VCaP (cell line): Measurements from ENCODE around the gene B3GNT8.
"Not testable (repeated sequence)": the region's sequence is repeated elsewhere in the genome, so short reads cannot be mapped to it uniquely, and the experiment has no call there.

ENCODE experiments used
- H3K27ac ChIP-seq: fragments of 450-650 bp; 2 replicates; pipeline ENCODE4 v1.5.1; 2017
- CTCF ChIP-seq: fragments of 450-650 bp; conservative IDR thresholded peaks from 2 replicates; pipeline ENCODE4 v1.5.1; 2017; ENCODE audit warnings: mild to moderate bottlenecking, moderate library complexity

Gene B3GNT8

GRCh38 chr19:41442473-41443355, 15.5 kb upstream of the B3GNT8 start, which contains the start of gene ERICH4:
ERICH4 (plus strand) TSS chr19:41443156; CDS start chr19:41443170, 14 bp downstream.
- H3K27ac ChIP-seq = no peak within 1 kb of the TSS
- TF ChIP-seq CTCF = no peak

- TF ChIP-seq CTCF = no peak
- H3K27ac ChIP-seq = no peak overlapping the region
These were observed 14.3 kb upstream of the B3GNT8 start for GRCh38 chr19:41441321-41441945.

GRCh38 chr19:41439441-41440222, 12.5 kb upstream of the B3GNT8 start, which contains the start of gene DMAC2:
DMAC2 (minus strand) TSS chr19:41439912; CDS start chr19:41439899, 13 bp downstream.
- TF ChIP-seq CTCF = peak; percentile 84
- H3K27ac ChIP-seq = peak within 1 kb of the TSS; percentile 89

DNA sequence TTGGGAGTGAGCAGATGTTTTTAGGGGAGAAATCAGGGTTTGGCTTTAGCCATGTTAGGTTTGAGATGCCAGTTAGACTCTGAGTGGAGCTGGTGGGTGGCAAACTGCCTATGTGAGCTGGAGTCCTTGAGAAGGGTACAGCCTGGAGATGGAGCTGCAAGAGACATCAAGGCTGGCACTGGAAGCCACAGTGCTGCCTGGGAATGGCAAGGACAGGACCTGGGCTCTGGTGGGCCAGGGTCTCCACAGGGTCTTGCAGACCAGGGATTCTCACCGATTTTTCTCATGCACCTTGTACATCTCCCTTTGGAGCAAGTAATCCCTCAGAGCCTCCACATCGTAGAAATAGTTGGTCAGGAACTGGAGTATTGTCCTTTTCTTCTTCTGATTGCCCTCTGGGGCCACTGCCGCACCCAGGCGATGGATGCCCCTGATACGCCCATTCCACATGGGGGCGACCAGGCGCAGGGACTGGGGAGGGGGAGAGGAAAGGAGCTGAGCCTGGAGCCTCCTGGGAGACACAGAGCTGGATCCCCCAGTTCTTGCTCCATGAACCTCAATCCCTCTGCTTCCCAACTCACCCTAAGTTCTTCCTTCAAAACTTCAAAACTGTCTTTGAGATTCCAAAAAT, 10.9 kb upstream of the B3GNT8 start:
- TF ChIP-seq CTCF = no peak
- no peak overlapping the region for H3K27ac ChIP-seq

DNA sequence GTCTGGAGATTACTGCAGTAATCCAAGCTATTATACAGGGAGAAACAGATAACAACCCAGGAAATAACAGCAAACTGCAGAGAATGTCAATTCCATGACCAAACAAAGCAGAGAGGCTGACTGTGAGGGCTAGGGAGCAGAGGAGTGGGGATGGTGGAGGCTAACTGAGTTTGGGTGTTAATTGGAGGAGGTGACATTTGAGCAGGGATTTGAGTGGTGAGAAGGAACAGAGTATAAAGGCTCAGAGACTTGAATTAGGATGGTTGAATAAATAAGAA, 9.4 kb upstream of the B3GNT8 start:
- no peak overlapping the region for H3K27ac ChIP-seq
- no peak for TF ChIP-seq CTCF

DNA sequence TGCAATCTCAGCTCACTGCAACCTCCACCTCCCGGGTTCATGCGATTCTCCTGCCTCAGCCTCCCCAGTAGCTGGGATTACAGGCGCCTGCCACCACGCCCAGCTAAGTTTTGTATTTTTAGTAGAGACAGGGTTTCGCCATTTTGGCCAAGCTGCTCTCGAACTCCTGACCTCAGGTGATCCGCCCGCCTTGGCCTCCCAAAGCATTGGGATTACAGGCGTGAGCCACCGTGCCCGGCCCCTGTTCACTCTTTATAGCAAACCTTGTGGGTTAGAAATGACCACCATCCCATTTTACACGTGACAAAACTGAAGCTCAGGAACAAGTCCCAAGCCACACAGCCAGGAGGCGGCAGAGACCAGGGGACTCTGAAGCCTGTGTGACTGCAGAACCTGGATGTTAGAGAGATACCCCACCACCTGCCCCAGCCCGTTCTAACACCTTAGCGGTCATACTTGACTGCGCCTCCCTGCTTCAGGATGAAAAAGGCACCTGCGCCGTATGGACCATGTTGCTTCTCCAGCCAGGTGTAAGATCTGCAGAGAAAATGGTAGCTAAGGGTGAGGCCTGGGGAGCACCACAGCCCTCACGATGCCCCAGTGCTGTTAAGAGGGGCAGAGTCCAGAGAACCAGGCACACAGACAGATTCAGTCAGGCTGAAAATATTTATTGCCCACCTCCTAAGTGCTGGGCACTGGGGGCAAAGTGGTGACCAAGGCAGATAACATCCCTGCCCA, 8.9 kb upstream of the B3GNT8 start:
- no peak overlapping the region for H3K27ac ChIP-seq
- no peak for TF ChIP-seq CTCF

DNA sequence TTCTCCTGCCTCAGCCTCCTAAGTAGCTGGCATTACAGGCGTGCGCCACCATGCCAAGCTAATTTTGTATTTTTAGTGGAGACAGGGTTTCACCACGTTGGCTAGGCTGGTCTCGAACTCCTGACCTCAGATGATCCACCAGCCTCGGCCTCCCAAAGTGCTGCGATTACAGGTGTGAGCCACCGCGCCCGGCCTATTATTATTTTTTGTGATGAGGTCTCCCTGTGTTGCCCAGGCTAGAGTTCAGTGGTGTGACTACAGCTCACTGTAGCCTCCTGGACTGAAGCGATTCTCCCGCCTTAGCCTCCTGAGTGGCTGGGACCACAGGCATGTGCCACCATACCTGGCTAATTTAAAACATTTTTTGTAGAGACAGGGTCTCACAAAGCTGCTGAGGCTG, 8.2 kb upstream of the B3GNT8 start:
- H3K27ac ChIP-seq = not testable (repeated sequence)
